GM23338 (cell line): Measurements from ENCODE around the gene DDX60. TPM values are rescaled to one million over a fixed set of nuclear protein-coding genes. Genes with fewer than 3 reads are reported as not detected.

Source experiments
- ATAC-seq: fragments of 200-7000 bp; cut with Tn5 transposase; 3 replicates; pipeline ENCODE4 v1.9.1; 2020
- DNase-seq: peaks from one replicate; pipeline ENCODE4 v3.0.0-alpha.2; 2015; ENCODE audit warnings: low spot score
- H2AFZ ChIP-seq: fragments of 200-600 bp; sonication (generic); 2 replicates; pipeline ENCODE4 v1.8.0; 2016; ENCODE audit warnings: antibody characterized with exemption, mild to moderate bottlenecking, moderate library complexity
- H3F3A ChIP-seq: fragments of 200-600 bp; sonication (generic); replicated peaks from 2 replicates; pipeline ENCODE4 v1.8.0; 2017; ENCODE audit warnings: antibody characterized with exemption, mixed run types, low read depth
- H3K27ac ChIP-seq: fragments of 200-600 bp; sonication (generic); 2 replicates; pipeline ENCODE4 v1.6.1; 2016; ENCODE audit warnings: low read depth
- H3K27me3 ChIP-seq: fragments of 200-600 bp; sonication (generic); 2 replicates; pipeline ENCODE4 v1.8.0; 2016; ENCODE audit warnings: mild to moderate bottlenecking, mixed run types, moderate library complexity; ENCODE audit not compliant: insufficient read depth
- H3K36me3 ChIP-seq: fragments of 200-600 bp; sonication (generic); 2 replicates; pipeline ENCODE4 v1.8.0; 2016; ENCODE audit warnings: mild to moderate bottlenecking; ENCODE audit not compliant: insufficient read depth
- H3K4me1 ChIP-seq: fragments of 200-600 bp; sonication (generic); 2 replicates; pipeline ENCODE4 v1.8.0; 2016; ENCODE audit warnings: mild to moderate bottlenecking, moderate library complexity; ENCODE audit not compliant: insufficient read depth
- H3K4me2 ChIP-seq: fragments of 200-600 bp; sonication (generic); 2 replicates; pipeline ENCODE4 v1.7.1; 2017; ENCODE audit warnings: mixed run types
- H3K4me3 ChIP-seq: fragments of 200-600 bp; sonication (generic); 2 replicates; pipeline ENCODE4 v1.6.1; 2016; ENCODE audit warnings: mixed run types
- H3K79me2 ChIP-seq: fragments of 200-600 bp; sonication (generic); replicated peaks from 2 replicates; pipeline ENCODE4 v1.8.0; 2017; ENCODE audit warnings: mild to moderate bottlenecking; ENCODE audit not compliant: insufficient read depth
- H3K9me2 ChIP-seq: fragments of 200-600 bp; sonication (generic); 2 replicates; pipeline ENCODE4 v1.8.0; 2017; ENCODE audit not compliant: insufficient read depth
- H4K20me1 ChIP-seq: fragments of 200-600 bp; sonication (generic); replicated peaks from 2 replicates; pipeline ENCODE4 v1.8.0; 2017; ENCODE audit warnings: mild to moderate bottlenecking; ENCODE audit not compliant: insufficient read depth
- H3K27ac Mint-ChIP-seq: 2 replicates; pipeline ENCODE4 v1.8.0; 2020; ENCODE audit warnings: inconsistent platforms, mild to moderate bottlenecking, moderate library complexity, mixed read lengths
- H3K27me3 Mint-ChIP-seq: 3 replicates; pipeline ENCODE4 v1.8.0; 2022; ENCODE audit warnings: low read depth, mild to moderate bottlenecking, moderate library complexity, mixed read lengths, inconsistent platforms; ENCODE audit not compliant: insufficient read depth, poor library complexity
- H3K36me3 Mint-ChIP-seq: 3 replicates; pipeline ENCODE4 v1.8.0; 2021; ENCODE audit warnings: low read depth, mild to moderate bottlenecking, inconsistent platforms, moderate library complexity, mixed read lengths
- H3K4me1 Mint-ChIP-seq: 3 replicates; pipeline ENCODE4 v1.8.0; 2020; ENCODE audit warnings: mild to moderate bottlenecking, inconsistent platforms, mixed read lengths
- H3K4me3 Mint-ChIP-seq: 3 replicates; pipeline ENCODE4 v1.8.0; 2021; ENCODE audit warnings: moderate library complexity, mild to moderate bottlenecking, inconsistent platforms, mixed read lengths
- H3K9me3 Mint-ChIP-seq: 3 replicates; pipeline ENCODE4 v1.8.0; 2020; ENCODE audit warnings: moderate library complexity, mild to moderate bottlenecking, inconsistent platforms, mixed read lengths
- CREB1 ChIP-seq: fragments of 250-450 bp; sonication (Bioruptor Pico); IDR thresholded peaks from 2 replicates; pipeline ENCODE4 v1.5.0; 2020; ENCODE audit warnings: low read depth, mild to moderate bottlenecking, moderate library complexity
- EZH2 ChIP-seq: fragments of 200-600 bp; sonication (generic); IDR thresholded peaks from one replicate; pipeline ENCODE4 v1.8.0; 2017; ENCODE audit warnings: antibody characterized with exemption, mild to moderate bottlenecking, low read depth; ENCODE audit not compliant: unreplicated experiment
- EZH2phosphoT487 ChIP-seq: fragments of 200-600 bp; sonication (generic); IDR thresholded peaks from one replicate; pipeline ENCODE4 v1.8.1; 2018; ENCODE audit warnings: antibody characterized with exemption; ENCODE audit not compliant: unreplicated experiment
- JUNB ChIP-seq: IDR thresholded peaks from one replicate; pipeline ENCODE4 v1.6.1; 2016; ENCODE audit warnings: antibody characterized with exemption; ENCODE audit not compliant: unreplicated experiment
- NANOG ChIP-seq: IDR thresholded peaks from 2 replicates; pipeline ENCODE4 v1.6.1; 2016; ENCODE audit warnings: antibody characterized with exemption, borderline replicate concordance
- POLR2AphosphoS5 ChIP-seq: IDR thresholded peaks from 2 replicates; pipeline ENCODE4 v1.6.1; 2016; ENCODE audit warnings: antibody characterized with exemption, low read depth
- STAT1 ChIP-seq: IDR thresholded peaks from one replicate; pipeline ENCODE4 v1.6.1; 2016; ENCODE audit warnings: antibody characterized with exemption; ENCODE audit not compliant: unreplicated experiment
- ZNF114 ChIP-seq: fragments of 250-450 bp; sonication (Bioruptor Pico); IDR thresholded peaks from 2 replicates; pipeline ENCODE4 v1.5.0; 2020; ENCODE audit warnings: mild to moderate bottlenecking, moderate library complexity
- ZNF331 ChIP-seq: fragments of 250-450 bp; sonication (Bioruptor Pico); IDR thresholded peaks from 2 replicates; pipeline ENCODE4 v1.5.0; 2020; ENCODE audit warnings: low read depth, mild to moderate bottlenecking, moderate library complexity
- polyA plus RNA-seq: library from polyadenylated mRNA; unstranded; fragments of >200 nt; fragmentation: Nextera tagmentation; extraction: Ambion mirVana; gene quantifications from 2 replicates; pipeline ENCODE4 v1.2.1, GENCODE V29; 2016
- total RNA-seq: library from RNA; depleted of rRNA; stranded (reverse); fragments of >200 nt; shearing (Covaris generic); gene quantifications from 2 replicates; pipeline ENCODE4 v1.2.3, GENCODE V29; 2014
- TF ChIP-seq, protein P1 (sequence below): IDR thresholded peaks from one replicate; pipeline ENCODE4 v1.6.1; 2018; ENCODE audit warnings: antibody characterized with exemption; ENCODE audit not compliant: unreplicated experiment
- TF ChIP-seq, protein P2 (sequence below): IDR thresholded peaks from 2 replicates; pipeline ENCODE4 v1.6.1; 2016; ENCODE audit warnings: antibody characterized with exemption
- TF ChIP-seq, protein P3 (sequence below): fragments of 250-450 bp; sonication (Bioruptor Pico); IDR thresholded peaks from 2 replicates; pipeline ENCODE4 v1.5.0; 2020; ENCODE audit warnings: mild to moderate bottlenecking, moderate library complexity

Gene DDX60
- total and polyA plus RNA-seq, 2 experiments from 2014 or later = 1.0 to 1.4 TPM

DNA sequence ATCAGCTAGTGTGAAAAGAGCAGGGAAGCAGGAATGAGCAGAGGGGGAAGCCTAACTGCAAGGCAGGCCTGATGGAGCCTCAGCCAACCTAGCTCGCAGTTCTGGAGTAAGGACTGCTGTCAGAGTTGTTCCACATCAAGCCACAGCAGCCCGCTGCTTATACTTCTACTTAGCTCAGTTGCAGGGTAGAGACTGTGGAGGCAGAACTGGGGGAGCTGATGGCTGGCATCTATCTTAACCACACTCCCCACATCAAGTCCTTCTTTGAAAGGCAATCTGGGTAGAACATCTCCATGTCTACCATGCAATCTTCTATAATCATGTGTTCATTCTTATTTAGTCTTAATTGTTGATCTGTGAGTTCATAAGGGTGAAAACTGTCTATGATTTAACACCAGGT, 46.1 kb downstream of the DDX60 start:
- Mint-ChIP-seq H3K27ac (no peak overlapping the region), H3K36me3 (no peaks in the 10 kb centered on the region), H3K4me3 (no peak overlapping the region), H3K4me1 (peaks cover 7% of the 10 kb centered on the region; the same call in 2 of the 3 replicates), H3K27me3 (no peaks in the 10 kb centered on the region), H3K9me3 (no peaks in the 10 kb centered on the region)
- no peak overlapping the region for H2AFZ ChIP-seq
- H3F3A ChIP-seq = no peaks in the 10 kb centered on the region
- TF ChIP-seq ZNF114 (CRISPR knock-in tag) (no peak), NANOG (no peak), CREB1 (CRISPR knock-in tag) (no peak), POLR2AphosphoS5 (no peak), EZH2phosphoT487 (no peak), EZH2 (no peak), STAT1 (no peak), JUNB (no peak), ZNF331 (CRISPR knock-in tag) (no peak)
- TF ChIP-seq, protein P1, sequence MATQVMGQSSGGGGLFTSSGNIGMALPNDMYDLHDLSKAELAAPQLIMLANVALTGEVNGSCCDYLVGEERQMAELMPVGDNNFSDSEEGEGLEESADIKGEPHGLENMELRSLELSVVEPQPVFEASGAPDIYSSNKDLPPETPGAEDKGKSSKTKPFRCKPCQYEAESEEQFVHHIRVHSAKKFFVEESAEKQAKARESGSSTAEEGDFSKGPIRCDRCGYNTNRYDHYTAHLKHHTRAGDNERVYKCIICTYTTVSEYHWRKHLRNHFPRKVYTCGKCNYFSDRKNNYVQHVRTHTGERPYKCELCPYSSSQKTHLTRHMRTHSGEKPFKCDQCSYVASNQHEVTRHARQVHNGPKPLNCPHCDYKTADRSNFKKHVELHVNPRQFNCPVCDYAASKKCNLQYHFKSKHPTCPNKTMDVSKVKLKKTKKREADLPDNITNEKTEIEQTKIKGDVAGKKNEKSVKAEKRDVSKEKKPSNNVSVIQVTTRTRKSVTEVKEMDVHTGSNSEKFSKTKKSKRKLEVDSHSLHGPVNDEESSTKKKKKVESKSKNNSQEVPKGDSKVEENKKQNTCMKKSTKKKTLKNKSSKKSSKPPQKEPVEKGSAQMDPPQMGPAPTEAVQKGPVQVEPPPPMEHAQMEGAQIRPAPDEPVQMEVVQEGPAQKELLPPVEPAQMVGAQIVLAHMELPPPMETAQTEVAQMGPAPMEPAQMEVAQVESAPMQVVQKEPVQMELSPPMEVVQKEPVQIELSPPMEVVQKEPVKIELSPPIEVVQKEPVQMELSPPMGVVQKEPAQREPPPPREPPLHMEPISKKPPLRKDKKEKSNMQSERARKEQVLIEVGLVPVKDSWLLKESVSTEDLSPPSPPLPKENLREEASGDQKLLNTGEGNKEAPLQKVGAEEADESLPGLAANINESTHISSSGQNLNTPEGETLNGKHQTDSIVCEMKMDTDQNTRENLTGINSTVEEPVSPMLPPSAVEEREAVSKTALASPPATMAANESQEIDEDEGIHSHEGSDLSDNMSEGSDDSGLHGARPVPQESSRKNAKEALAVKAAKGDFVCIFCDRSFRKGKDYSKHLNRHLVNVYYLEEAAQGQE = no peak
- TF ChIP-seq, protein P2, sequence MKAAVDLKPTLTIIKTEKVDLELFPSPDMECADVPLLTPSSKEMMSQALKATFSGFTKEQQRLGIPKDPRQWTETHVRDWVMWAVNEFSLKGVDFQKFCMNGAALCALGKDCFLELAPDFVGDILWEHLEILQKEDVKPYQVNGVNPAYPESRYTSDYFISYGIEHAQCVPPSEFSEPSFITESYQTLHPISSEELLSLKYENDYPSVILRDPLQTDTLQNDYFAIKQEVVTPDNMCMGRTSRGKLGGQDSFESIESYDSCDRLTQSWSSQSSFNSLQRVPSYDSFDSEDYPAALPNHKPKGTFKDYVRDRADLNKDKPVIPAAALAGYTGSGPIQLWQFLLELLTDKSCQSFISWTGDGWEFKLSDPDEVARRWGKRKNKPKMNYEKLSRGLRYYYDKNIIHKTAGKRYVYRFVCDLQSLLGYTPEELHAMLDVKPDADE = no peak
- TF ChIP-seq, protein P3, sequence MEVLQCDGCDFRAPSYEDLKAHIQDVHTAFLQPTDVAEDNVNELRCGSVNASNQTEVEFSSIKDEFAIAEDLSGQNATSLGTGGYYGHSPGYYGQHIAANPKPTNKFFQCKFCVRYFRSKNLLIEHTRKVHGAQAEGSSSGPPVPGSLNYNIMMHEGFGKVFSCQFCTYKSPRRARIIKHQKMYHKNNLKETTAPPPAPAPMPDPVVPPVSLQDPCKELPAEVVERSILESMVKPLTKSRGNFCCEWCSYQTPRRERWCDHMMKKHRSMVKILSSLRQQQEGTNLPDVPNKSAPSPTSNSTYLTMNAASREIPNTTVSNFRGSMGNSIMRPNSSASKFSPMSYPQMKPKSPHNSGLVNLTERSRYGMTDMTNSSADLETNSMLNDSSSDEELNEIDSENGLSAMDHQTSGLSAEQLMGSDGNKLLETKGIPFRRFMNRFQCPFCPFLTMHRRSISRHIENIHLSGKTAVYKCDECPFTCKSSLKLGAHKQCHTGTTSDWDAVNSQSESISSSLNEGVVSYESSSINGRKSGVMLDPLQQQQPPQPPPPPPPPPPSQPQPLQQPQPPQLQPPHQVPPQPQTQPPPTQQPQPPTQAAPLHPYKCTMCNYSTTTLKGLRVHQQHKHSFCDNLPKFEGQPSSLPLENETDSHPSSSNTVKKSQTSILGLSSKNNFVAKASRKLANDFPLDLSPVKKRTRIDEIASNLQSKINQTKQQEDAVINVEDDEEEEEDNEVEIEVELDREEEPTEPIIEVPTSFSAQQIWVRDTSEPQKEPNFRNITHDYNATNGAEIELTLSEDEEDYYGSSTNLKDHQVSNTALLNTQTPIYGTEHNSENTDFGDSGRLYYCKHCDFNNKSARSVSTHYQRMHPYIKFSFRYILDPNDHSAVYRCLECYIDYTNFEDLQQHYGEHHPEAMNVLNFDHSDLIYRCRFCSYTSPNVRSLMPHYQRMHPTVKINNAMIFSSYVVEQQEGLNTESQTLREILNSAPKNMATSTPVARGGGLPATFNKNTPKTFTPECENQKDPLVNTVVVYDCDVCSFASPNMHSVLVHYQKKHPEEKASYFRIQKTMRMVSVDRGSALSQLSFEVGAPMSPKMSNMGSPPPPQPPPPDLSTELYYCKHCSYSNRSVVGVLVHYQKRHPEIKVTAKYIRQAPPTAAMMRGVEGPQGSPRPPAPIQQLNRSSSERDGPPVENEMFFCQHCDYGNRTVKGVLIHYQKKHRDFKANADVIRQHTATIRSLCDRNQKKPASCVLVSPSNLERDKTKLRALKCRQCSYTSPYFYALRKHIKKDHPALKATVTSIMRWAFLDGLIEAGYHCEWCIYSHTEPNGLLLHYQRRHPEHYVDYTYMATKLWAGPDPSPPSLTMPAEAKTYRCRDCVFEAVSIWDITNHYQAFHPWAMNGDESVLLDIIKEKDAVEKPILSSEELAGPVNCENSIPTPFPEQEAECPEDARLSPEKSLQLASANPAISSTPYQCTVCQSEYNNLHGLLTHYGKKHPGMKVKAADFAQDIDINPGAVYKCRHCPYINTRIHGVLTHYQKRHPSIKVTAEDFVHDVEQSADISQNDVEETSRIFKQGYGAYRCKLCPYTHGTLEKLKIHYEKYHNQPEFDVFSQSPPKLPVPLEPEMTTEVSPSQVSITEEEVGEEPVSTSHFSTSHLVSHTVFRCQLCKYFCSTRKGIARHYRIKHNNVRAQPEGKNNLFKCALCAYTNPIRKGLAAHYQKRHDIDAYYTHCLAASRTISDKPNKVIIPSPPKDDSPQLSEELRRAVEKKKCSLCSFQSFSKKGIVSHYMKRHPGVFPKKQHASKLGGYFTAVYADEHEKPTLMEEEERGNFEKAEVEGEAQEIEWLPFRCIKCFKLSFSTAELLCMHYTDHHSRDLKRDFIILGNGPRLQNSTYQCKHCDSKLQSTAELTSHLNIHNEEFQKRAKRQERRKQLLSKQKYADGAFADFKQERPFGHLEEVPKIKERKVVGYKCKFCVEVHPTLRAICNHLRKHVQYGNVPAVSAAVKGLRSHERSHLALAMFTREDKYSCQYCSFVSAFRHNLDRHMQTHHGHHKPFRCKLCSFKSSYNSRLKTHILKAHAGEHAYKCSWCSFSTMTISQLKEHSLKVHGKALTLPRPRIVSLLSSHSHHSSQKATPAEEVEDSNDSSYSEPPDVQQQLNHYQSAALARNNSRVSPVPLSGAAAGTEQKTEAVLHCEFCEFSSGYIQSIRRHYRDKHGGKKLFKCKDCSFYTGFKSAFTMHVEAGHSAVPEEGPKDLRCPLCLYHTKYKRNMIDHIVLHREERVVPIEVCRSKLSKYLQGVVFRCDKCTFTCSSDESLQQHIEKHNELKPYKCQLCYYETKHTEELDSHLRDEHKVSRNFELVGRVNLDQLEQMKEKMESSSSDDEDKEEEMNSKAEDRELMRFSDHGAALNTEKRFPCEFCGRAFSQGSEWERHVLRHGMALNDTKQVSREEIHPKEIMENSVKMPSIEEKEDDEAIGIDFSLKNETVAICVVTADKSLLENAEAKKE (CRISPR knock-in tag) = no peak
- no peaks in the 10 kb centered on the region for H3K36me3 ChIP-seq
- no peaks in the 10 kb centered on the region for H3K27me3 ChIP-seq
- no peak overlapping the region for H3K4me2 ChIP-seq
- H3K4me3 ChIP-seq = no peak overlapping the region
- no peak for DNase-seq
- H3K27ac ChIP-seq = no peak overlapping the region
- no peaks in the 10 kb centered on the region for H4K20me1 ChIP-seq
- no peaks in the 10 kb centered on the region for H3K79me2 ChIP-seq
- H3K4me1 ChIP-seq = no peaks in the 10 kb centered on the region; the same call in 1 of the 2 replicates
- ATAC-seq = no peak
- no peaks in the 10 kb centered on the region; the same call in 1 of the 2 replicates for H3K9me2 ChIP-seq
